Activated CD4-positive, alpha-beta T cell treated with anti-CD3 and anti-CD28 coated beads, Interleukin-2, amount 50 U/mL, for 1 hour (primary cell): ENCODE results near the gene ATP5PB.

Experiments used
- DNase-seq: peaks from one replicate; pipeline ENCODE4 v3.0.0-alpha.2; 2020

The ATP5PB gene

GRCh38 chr1:111446967-111447892 is 2.0 kb upstream of the ATP5PB start:
- DNase-seq: no peak

- no peak for DNase-seq
These were observed 764 bp upstream of the ATP5PB start for GRCh38 chr1:111448482-111448917.

- no peak for DNase-seq
These were observed 396 bp downstream of the ATP5PB start for GRCh38 chr1:111449703-111450017.

GRCh38 chr1:111450185-111450584 is 921 bp downstream of the ATP5PB start:
- no peak for DNase-seq

GRCh38 chr1:111452581-111452980 is 3.3 kb downstream of the ATP5PB start:
- DNase-seq: no peak

GRCh38 chr1:111453706-111454105 is 4.4 kb downstream of the ATP5PB start:
- DNase-seq: no peak

- DNase-seq: no peak
These were observed 5.8 kb downstream of the ATP5PB start for GRCh38 chr1:111454859-111455641.

GRCh38 chr1:111455642-111456031 is 6.4 kb downstream of the ATP5PB start:
- no peak for DNase-seq

GRCh38 chr1:111461765-111462164 is 12.5 kb downstream of the ATP5PB start:
- no peak for DNase-seq

- DNase-seq: no peak
These were observed 13.2 kb downstream of the ATP5PB start for GRCh38 chr1:111462370-111463028.

GRCh38 chr1:111463029-111463683 is 13.9 kb downstream of the ATP5PB start:
- no peak for DNase-seq

- no peak for DNase-seq
These were observed 16.5 kb downstream of the ATP5PB start for GRCh38 chr1:111465754-111466153.

- DNase-seq: no peak
These were observed 17.2 kb downstream of the ATP5PB start for GRCh38 chr1:111466480-111466879.

- no peak for DNase-seq
These were observed 18.8 kb downstream of the ATP5PB start for GRCh38 chr1:111467865-111468716.

- no peak for DNase-seq
These were observed 19.4 kb downstream of the ATP5PB start for GRCh38 chr1:111468717-111469100.

- DNase-seq: no peak
These were observed 20.3 kb downstream of the ATP5PB start for GRCh38 chr1:111469539-111469938.

- DNase-seq: no peak
These were observed 21.3 kb downstream of the ATP5PB start for GRCh38 chr1:111470596-111470995.

GRCh38 chr1:111471012-111471411 is 21.7 kb downstream of the ATP5PB start:
- DNase-seq: peak; percentile 58

- DNase-seq: no peak
These were observed 22.3 kb downstream of the ATP5PB start for GRCh38 chr1:111471538-111471937.

- DNase-seq: no peak
These were observed 24.8 kb downstream of the ATP5PB start for GRCh38 chr1:111474106-111474505.

- DNase-seq: no peak
These were observed 25.3 kb downstream of the ATP5PB start for GRCh38 chr1:111474521-111474920.

GRCh38 chr1:111475701-111476100 is 26.4 kb downstream of the ATP5PB start:
- no peak for DNase-seq
